GM19025 (cell line): ENCODE measurements around the gene AIMP2.
"Not testable (repeated sequence)": the region's sequence is repeated elsewhere in the genome, so short reads cannot be mapped to it uniquely, and the experiment has no call there.

Experiments
- ATAC-seq: cut with Tn5 transposase; IDR thresholded peaks from one replicate; pipeline ENCODE4 v1.9.1; 2021; ENCODE audit warnings: mild to moderate bottlenecking, low read depth, moderate library complexity; ENCODE audit not compliant: unreplicated experiment

AIMP2 gene

DNA sequence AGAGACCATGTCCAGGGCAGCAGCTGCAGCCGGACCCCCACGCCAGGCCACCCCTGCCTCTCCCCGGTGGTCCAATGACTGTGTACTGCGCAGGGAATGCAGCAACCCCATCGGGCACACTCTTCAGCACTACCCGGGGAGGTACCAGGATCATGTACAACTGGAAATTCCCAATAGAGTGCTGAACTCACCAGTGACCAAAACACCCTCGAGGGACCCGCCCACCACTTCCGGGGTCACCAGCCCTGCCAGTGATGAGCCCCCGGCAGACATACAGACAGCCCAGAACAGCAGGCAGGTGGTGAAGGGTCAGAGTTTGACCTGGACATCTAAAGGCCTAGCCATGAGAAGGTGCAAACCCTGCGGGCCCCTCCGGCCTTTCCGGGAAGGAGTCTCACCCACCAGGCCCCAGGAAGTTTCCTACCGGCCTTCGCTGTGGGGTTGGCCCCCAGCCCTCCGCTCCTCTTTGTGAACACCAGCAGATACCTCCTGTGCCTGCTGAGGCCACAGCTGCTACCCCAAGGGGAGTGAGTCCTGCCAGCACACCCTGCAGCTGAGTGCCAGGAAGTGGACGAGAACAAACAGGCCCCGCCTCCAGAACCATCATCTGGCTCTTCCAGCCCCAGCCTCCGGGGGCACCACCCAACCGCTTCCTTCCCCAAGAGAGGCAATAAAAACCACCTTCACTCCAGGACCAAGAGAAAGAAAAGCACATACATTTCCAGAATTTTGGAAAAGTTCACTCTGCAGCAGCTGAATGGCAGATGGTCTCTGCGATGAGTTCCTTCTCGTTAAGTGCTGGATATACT lies 17.1 kb downstream of the AIMP2 start:
- peak; percentile 77 for ATAC-seq

DNA sequence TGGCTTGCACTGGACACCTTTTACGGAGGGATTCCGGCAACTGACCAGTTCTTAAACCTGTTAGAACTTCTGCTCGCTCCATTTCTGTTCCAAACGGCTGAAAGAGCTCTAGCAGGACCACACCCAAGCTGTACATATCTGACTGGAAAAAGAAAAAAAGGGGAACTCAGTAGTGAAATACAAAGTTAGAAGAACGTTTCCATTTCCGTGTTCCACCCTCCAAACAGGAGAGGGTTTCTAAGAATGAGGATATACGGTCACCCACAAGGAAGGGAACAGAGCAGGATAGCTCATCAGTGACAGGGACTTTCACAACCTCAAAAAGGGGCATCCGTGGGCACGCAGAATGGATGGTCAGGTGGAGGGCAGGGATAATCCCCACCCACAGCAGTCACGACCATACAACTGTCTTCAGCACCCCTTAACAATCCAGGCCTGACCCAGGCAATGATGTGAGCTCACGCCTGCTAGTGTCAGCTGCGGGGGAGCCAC lies 17.8 kb downstream of the AIMP2 start:
- no peak for ATAC-seq

DNA sequence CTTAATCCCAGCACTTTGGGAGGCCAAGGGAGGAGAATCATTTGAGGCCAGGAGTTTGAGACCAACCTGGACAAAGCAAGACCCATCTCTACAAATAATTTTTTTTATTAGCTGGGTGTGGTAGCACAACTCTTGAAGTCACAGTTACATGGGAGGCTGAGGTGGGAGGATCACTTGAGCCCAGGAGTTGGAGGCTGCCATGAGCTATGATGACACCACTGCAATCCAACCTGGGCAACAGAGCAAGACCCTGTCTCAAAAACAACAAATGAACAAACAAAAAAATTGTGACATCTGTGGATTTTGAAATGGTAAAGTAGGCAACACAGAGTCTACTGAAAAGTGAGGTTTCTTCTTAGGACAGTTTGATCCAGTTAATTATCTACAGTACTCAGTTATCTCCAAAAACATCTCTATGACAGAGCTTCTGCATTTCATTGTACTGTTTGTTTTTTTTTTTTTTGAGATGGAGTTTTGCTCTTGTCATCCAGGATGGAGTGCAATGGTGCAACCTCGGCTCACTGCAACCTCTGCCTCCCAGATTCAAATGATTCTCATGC lies 18.8 kb downstream of the AIMP2 start:
- no peak for ATAC-seq

DNA sequence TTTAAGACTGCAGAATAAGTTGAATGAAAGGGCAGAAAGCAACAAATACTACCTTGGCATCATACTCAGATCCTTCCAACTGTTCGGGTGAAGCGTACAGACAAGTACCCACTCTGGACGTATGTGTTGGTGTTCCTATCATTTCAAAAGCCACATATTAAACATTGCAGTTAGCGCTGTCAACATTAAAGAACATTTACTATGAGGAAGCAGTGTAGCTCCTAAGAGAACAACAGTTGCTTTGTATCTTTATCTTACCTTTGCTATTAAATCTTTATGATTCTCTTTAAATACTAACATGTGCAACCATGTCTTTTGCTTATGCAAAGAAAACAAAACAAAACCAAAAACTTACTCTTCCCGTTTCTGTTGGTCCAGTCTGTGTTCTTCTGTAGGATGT lies 19.5 kb downstream of the AIMP2 start:
- no peak for ATAC-seq

DNA sequence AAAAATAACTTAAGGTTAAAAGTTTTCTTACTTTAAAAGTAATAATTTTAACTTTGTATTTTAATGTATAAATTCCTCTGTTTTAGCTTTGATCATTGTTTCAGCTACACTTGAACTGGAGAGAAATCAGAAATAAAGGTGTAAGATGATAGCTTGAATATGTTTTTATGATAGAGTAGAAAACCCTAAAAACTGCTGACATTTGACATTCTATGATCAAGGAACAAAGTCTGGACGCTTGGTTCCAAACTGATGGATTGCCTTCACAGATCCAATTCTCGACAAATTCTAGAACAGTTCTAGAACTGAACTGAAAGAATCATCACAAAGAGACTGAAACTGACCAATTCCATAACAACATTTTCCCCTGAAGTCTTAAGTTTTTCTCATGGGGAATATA lies 21.9 kb downstream of the AIMP2 start, which contains the start of gene ANKRD61:
ANKRD61 (plus strand) TSS at position 389 of the 400 bp plus-strand sequence; CDS start at position 389, 0 bp downstream.
- ATAC-seq = no peak

DNA sequence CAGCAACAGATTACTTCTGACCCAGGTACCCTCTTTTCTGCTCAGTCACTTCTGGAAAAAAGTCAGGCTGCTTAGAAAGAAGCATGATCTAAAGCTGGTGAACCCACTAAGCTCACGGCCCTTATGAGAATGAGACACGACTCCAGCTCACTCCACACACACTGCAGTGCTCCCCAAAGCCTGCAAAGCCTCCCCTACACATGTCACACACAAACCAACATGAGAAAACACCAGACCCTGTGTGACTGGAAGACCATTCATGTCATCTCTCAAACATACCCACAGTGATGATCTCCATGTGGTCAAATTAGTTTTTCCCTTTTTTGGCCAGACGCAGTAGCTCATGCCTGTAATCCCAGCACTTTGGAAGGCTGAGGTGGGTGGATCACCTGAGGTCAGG lies 22.5 kb downstream of the AIMP2 start:
- no peak for ATAC-seq

DNA sequence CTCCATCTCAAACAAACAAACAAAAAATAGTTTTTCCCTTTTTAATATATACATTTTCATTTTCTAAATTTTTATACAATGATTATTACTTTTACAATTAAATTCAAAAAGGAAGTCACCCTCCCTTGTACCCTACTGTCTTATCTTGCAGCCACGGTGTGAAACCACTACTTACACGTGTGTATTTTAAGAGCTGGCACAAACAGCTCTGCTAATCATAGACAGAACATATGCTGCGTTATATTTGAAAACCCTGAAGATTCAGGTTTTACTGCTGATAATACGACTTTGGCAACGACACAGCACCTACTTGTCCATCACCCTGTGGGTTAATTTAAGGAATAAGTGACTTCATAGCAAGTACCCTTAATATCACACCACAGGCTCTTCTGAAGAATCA lies 23.1 kb downstream of the AIMP2 start:
- ATAC-seq = no peak

DNA sequence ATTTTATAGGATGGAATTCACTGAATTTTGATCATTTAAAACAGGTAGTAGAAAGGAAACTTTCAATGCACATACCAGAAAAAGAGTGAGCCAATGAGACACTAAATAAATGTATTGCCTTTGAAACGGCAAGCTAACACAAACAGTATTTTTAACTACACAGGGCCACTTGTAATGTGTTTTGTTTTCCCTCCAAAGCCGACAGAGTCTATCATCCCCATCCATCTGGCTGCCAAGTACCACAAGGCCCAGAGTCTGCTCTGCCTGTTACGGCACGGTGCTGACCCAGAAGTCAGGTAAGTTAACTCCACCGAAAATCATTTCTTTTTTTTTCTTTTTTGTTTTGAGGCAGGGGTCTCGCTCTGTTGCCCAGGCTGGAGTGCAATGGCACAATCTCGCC lies 23.6 kb downstream of the AIMP2 start:
- no peak for ATAC-seq

DNA sequence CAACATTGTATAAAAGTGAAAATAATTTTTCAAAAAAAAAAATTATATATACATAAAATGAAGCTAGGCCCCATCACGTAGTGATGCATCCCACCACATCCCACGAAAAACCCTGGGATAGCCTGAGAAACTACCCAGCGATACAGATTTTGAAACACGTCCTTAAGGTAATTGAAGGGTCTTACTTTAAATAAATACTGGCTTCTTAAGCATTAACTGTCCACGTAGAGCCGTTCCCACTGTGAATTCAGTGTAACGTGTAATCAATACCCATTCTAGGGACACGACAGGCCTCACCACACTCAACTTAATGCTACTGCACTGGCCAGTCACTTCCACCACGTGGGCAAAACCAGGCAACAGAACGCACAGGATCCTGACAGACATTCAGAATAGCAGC lies 26.1 kb downstream of the AIMP2 start:
- no peak for ATAC-seq

DNA sequence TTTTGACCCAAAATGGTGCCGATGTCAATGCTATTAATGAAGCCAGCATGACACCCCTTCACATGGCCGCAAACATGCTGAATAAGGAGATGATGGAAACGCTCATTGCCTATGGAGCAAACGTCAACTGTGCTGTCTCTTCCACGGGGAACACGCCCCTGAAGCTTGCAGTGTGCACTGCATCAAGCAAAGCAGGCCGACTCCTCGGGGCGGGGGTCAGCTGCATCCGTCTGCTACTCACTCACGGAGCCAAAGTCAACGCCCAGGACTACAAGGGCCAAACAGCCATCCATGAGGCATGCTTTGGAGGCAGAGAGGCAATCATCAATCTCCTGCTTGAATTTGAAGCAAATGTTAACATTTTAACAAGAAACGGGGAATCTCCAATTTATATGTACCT lies 26.6 kb downstream of the AIMP2 start:
- ATAC-seq = no peak

DNA sequence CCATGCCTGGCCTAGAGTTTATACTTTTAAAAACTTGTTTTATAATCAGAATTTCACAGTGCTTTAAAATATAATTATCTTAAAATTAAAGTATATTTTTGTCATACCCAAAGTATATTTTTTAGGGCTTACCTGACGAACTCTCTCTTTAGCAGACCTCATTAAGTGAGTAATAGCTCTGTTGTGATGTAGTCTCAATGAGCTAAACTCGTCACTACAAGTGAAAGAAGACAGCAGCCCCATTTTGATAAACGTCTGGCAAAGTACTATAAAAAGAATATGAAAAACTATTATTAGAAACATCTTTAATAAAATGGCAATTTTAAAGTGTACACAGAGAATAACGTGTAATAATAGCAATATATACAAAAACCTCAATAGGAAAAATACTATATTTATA lies 40.7 kb downstream of the AIMP2 start:
- ATAC-seq = no peak

DNA sequence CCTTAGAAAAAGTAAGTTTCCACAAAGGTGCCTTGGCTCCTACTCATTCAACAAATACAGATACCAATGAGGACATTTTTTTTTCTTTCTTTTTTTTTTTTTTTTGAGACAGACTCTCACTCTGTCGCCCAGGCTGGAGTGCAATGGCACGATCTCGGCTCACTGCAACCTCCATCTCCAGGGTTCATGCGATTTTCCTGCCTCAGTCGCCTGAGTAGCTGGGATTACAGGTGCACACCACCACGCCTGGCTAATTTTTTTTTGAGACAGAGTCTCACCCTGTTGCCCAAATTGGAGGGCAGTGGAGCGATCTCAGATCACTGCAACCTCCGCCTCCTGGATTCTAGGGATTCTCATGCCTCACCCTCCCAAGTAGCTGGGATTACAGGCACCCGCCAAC lies 42.1 kb downstream of the AIMP2 start:
- ATAC-seq = not testable (repeated sequence)

DNA sequence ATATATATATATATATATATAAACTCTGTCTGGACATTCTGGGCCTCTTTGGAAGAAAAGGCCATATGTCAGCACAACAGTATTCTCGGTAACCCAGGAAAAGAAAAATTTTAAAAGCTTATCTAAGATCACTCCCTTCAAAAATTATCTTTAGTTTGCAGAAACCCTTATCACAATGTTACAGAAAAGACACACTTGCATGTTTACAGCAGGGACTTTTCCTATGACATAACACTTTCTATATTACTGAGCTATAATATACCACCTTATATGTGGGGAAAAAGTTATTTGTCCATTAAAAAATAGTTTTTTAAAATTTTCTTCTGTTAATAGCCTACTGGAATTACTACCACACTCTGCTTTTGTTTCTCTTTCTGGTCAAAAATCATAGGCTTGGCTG lies 47.5 kb downstream of the AIMP2 start:
- no peak for ATAC-seq

DNA sequence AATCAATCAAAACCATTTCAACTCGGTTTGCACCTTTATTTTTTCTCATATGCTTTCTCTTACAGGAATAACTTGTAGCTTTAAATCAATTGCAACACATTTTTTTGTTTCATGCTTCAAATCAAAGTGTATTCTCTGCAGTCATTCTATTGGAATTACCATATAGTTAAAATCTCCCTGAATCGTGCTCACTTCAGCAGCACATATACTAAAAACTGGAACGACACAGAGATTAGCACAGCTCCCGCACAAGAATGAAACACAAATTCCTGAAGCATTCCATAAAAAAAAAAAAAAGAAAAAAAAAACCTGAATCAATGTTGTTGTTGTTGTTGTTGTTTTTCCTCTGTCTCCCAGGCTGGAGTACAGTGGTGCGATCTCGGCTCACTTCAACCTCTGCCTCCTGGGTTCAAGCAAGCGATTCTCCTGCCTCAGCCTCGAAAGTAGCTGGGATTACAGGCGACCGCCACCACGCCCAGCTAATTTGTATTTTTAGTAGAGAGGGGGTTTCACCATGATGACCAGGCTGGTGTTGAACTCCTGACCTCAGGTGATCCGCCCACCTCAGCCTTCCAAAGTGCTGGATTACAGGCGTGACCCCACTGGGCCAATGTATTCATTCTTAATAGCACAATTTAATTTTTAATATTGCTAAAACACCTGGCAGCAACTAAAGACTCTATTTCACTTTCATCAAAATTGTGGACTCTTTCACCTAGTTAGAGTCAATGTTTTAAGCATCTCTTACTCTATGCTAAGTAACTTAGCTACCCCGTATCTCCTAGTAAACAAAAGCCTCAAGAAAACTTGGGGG lies 48.5 kb downstream of the AIMP2 start:
- no peak for ATAC-seq

DNA sequence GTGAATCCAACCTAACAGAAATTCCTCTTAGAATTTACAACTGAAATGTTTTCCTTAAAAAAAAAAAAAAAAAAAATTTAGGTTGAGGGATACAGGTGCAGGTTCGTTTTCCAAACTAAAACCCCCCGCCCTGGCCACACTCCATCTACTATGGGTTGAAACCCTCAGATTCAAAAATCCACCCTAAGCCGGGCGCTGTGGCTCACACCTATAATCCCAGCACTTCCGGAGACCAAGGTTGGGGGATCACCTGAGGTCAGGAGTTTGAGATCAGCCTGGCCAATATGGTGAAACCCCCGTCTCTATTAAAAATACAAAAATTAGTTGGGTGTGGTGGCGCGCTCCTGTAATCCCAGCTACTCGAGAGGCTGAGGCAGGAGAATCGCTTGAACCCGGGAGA lies 50.9 kb downstream of the AIMP2 start:
- ATAC-seq = not testable (repeated sequence)

DNA sequence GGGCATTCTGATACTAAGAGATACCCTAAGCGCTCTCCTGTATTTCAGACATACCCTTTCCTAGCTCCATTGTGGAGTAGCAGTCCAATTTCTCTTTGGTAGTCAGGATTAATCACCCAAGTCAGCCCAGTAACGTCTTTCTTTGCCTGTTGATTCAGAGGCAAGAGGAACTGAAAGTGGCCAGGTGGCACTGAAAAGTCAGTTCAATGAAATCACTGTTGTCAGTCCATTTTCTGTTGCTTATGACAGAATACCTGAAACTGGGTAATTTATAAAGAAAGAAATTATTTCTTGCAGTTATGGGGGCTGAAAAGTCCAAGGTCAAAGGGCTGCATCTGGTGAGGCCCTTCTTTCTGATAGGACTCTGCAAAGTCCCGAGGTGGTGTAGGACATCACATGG lies 62.3 kb downstream of the AIMP2 start:
- peak; percentile 83 for ATAC-seq
